ENCODE data around the gene MPPED2. TPM values are rescaled to one million over a fixed set of nuclear protein-coding genes. Genes with fewer than 3 reads are reported as not detected.

The MPPED2 gene
- total and polyA plus RNA-seq, 3 donors from 2014 or later = 5.0 to 13.4 (median 13.1) TPM

DNA sequence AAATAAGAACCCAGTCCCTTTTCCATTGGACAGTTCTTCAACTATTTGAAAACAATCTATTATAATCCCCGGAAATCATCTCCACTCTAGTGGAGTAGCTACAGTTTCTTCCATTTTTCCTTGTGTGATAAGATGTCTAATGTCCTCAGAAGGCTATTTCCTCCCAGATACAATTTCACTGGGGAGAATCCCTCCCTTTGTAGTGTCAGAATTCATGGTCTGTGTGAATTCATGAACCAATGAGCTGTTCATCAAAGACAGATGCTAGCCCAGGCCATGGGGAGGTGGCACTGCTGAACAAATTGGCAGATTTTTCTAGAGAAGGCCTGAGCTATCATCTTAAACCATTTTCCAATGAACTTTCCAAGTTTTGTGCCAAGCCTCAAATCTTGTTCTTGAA is 45.4 kb downstream of the MPPED2 start:
- H3K4me3 ChIP-seq = no peak overlapping the region
- H3K4me1 ChIP-seq = no peaks in the 10 kb centered on the region
- intact Hi-C loops (cut with DNase I; ENCODE audit: low total_unique reads) = no loop called here
- no peaks in the 10 kb centered on the region for H3K27me3 ChIP-seq
- no peak for DNase-seq
- no peaks in the 10 kb centered on the region for H3K36me3 ChIP-seq (ENCODE audit: low read depth, missing control alignments)
- TF ChIP-seq POLR2A (IDR thresholded peaks at IDR 0.05) = no peak
- TF ChIP-seq, protein P1, sequence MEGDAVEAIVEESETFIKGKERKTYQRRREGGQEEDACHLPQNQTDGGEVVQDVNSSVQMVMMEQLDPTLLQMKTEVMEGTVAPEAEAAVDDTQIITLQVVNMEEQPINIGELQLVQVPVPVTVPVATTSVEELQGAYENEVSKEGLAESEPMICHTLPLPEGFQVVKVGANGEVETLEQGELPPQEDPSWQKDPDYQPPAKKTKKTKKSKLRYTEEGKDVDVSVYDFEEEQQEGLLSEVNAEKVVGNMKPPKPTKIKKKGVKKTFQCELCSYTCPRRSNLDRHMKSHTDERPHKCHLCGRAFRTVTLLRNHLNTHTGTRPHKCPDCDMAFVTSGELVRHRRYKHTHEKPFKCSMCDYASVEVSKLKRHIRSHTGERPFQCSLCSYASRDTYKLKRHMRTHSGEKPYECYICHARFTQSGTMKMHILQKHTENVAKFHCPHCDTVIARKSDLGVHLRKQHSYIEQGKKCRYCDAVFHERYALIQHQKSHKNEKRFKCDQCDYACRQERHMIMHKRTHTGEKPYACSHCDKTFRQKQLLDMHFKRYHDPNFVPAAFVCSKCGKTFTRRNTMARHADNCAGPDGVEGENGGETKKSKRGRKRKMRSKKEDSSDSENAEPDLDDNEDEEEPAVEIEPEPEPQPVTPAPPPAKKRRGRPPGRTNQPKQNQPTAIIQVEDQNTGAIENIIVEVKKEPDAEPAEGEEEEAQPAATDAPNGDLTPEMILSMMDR (IDR thresholded peaks at IDR 0.05) = no peak
- H3K27ac ChIP-seq = no peak overlapping the region
- WGBS, 2 donors = 85 to 95% methylated on average over 1 of the region's 1 CpG
- no peaks in the 10 kb centered on the region for H3K9me3 ChIP-seq

DNA sequence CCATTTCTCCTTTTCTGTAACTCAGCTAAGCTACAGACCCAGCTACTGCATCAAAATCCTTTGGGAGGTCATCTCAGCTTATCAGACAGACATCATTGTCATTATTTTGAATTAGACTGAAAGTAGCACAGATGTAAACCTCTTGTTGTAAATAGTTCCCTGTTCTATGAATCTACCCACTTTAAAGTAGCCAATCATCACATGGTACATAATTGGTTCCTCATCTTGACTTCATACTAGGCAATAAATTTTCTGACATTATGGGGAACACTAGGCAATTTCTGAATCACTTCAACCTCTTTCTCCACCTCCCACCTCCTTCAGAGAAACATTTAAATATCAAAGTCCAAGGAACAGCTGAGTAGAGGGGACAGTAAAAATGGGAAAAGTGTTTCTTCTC is 47.9 kb downstream of the MPPED2 start:
- H3K27me3 ChIP-seq = no peaks in the 10 kb centered on the region
- no peak for DNase-seq
- H3K27ac ChIP-seq = no peak overlapping the region
- H3K4me1 ChIP-seq = no peaks in the 10 kb centered on the region
- TF ChIP-seq, protein P1 (IDR thresholded peaks at IDR 0.05) = no peak
- TF ChIP-seq POLR2A (IDR thresholded peaks at IDR 0.05) = no peak
- H3K9me3 ChIP-seq = no peaks in the 10 kb centered on the region
- no peaks in the 10 kb centered on the region for H3K36me3 ChIP-seq (ENCODE audit: low read depth, missing control alignments)
- intact Hi-C loops (cut with DNase I; ENCODE audit: low total_unique reads) = no loop called here
- no peak overlapping the region for H3K4me3 ChIP-seq

DNA sequence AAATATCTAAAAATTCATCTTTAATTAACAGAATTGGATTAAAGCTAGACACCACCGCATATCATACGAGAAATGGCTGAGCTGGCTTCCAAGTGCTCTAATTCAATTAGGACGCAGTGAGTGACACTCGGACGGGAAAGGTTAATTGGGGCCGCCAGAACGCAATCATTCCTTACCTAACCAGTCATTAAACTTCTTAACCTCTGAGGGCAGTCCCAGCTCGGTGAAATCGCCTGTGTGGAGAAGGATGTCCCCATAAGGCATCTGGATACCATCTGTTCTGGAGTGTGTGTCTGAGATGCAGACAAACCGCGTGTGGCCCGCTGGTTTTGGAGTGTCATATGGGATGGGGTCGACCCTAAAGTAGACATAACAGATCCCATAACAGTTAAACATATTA is 50.3 kb downstream of the MPPED2 start:
- TF ChIP-seq, protein P1 (IDR thresholded peaks at IDR 0.05) = no peak
- TF ChIP-seq POLR2A (IDR thresholded peaks at IDR 0.05) = no peak
- intact Hi-C loops (cut with DNase I; ENCODE audit: low total_unique reads) = no loop called here
- H3K4me1 ChIP-seq = no peaks in the 10 kb centered on the region
- H3K27me3 ChIP-seq = no peaks in the 10 kb centered on the region
- 77 to 83% methylated on average over 13 of the region's 13 CpGs for WGBS, 2 donors
- H3K27ac ChIP-seq = no peak overlapping the region
- H3K36me3 ChIP-seq (ENCODE audit: low read depth, missing control alignments) = no peaks in the 10 kb centered on the region
- DNase-seq = no peak
- no peak overlapping the region for H3K4me3 ChIP-seq
- H3K9me3 ChIP-seq = no peaks in the 10 kb centered on the region

DNA sequence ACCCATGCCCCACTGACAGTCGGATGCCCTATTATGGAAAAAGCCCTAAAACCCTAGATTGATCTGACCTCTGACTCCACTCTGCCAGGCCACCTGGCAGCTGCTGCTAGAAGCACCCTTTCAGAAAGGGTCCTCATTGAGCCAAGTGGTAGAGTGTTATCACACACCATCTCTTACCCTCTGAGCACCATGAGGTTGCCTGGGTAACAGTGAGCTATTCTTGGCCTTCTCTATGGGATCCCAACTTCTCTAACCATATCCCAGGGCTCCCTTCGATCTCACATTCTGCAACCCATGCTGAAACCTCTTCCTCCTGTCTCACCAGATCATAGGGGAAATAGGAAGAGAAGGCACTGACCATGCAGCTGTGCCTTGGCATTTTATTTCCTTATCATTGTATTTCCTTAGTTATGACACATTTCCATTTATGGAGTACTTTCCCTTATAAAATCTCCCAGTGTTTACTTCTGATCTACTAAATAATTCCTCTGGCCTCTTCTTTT is 52.7 kb downstream of the MPPED2 start:
- Histone ChIP-seq H3K4me3 (no peak overlapping the region), H3K9me3 (no peaks in the 10 kb centered on the region), H3K27me3 (no peaks in the 10 kb centered on the region), H3K4me1 (no peaks in the 10 kb centered on the region), H3K27ac (no peak overlapping the region), H3K36me3 (ENCODE audit: low read depth, missing control alignments) (no peaks in the 10 kb centered on the region)
- TF ChIP-seq POLR2A (IDR thresholded peaks at IDR 0.05) = no peak
- TF ChIP-seq, protein P1 (IDR thresholded peaks at IDR 0.05) = no peak
- no peak for DNase-seq
- WGBS, 2 donors = 82 to 95% methylated on average over 2 of the region's 2 CpGs
- intact Hi-C loops (cut with DNase I; ENCODE audit: low total_unique reads) = no loop called here

DNA sequence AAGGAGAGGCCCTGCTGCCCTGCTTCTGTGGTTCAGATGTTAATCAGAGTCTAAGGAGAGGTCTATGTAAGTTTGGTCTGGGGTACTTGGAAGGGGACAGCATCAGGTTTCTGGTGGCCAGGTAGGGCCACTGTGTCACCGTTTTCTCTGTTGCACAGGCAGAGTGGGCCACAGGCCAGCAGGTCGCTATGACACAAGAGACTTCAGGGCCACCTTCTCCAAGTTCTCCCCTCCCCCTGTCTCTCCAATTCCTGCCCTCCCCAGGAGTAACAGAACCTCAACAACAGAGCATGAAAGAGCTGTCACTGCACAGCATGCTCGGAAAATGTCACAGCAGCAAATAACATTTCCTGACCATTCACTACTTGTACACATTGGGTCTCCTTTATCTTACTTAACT is 58.6 kb downstream of the MPPED2 start:
- intact Hi-C loops (cut with DNase I; ENCODE audit: low total_unique reads) = no loop called here
- DNase-seq = no peak
- H3K27ac ChIP-seq = no peak overlapping the region
- no peaks in the 10 kb centered on the region for H3K36me3 ChIP-seq (ENCODE audit: low read depth, missing control alignments)
- no peaks in the 10 kb centered on the region for H3K4me1 ChIP-seq
- TF ChIP-seq, protein P1 (IDR thresholded peaks at IDR 0.05) = no peak
- no peak for TF ChIP-seq POLR2A (IDR thresholded peaks at IDR 0.05)
- no peak overlapping the region for H3K4me3 ChIP-seq
- no peaks in the 10 kb centered on the region for H3K27me3 ChIP-seq
- H3K9me3 ChIP-seq = no peaks in the 10 kb centered on the region
- 65 to 82% methylated on average over 3 of the region's 3 CpGs for WGBS, 2 donors
